HepG2 (cell line): Measurements from ENCODE around the gene EOGT. TPM values are rescaled to one million over a fixed set of nuclear protein-coding genes. Genes with fewer than 3 reads are reported as not detected.

Source experiments
- CEBPB ChIP-seq: IDR thresholded peaks from 2 replicates; pipeline ENCODE4 v1.6.1; 2011; ENCODE audit warnings: low read depth, low read length, improper control_type of control experiment, borderline replicate concordance
- ETV6 ChIP-seq: sonication (generic); formaldehyde crosslinking; conservative IDR thresholded peaks from 2 replicates; pipeline ENCODE4 v1.4.0; 2020; ENCODE audit warnings: missing genetic modification reagents
- GABPA ChIP-seq, 2 experiments: IDR thresholded peaks; 2 replicates each; pipeline ENCODE4 v1.6.1; 2011 to 2016; ENCODE audit warnings: low read depth in 2 of 2, low read length in 1 of 2, missing biosample characterization in 1 of 2, missing genetic modification characterization in 1 of 2
- HOXA3 ChIP-seq: sonication (generic); formaldehyde crosslinking; IDR thresholded peaks from 2 replicates; pipeline ENCODE4 v1.5.0; 2020; ENCODE audit warnings: missing genetic modification reagents
- MXD4 ChIP-seq: IDR thresholded peaks from 2 replicates; pipeline ENCODE4 v1.6.1; 2016; ENCODE audit warnings: mild to moderate bottlenecking, missing biosample characterization, missing genetic modification reagents
- PAF1 ChIP-seq: IDR thresholded peaks from 2 replicates; pipeline ENCODE4 v1.6.1; 2016; ENCODE audit warnings: missing genetic modification reagents, missing compliant biosample characterization
- RXRA ChIP-seq: sonication (generic); formaldehyde crosslinking; IDR thresholded peaks from 2 replicates; pipeline ENCODE4 v1.5.1; 2020; ENCODE audit warnings: missing genetic modification reagents
- SNAI1 ChIP-seq: sonication (generic); formaldehyde crosslinking; IDR thresholded peaks from 2 replicates; pipeline ENCODE4 v1.5.0; 2020; ENCODE audit warnings: mild to moderate bottlenecking, missing genetic modification reagents, borderline replicate concordance
- TGIF2 ChIP-seq: IDR thresholded peaks from 2 replicates; pipeline ENCODE4 v1.6.1; 2016; ENCODE audit warnings: control low read depth, missing compliant biosample characterization
- THYN1 ChIP-seq: sonication (generic); formaldehyde crosslinking; IDR thresholded peaks from 2 replicates; pipeline ENCODE4 v1.8.1; 2023; ENCODE audit warnings: low read depth, mild to moderate bottlenecking, moderate library complexity, missing genetic modification reagents, borderline replicate concordance
- TOPORS ChIP-seq: sonication (generic); formaldehyde crosslinking; IDR thresholded peaks from 2 replicates; pipeline ENCODE4 v1.8.0; 2023; ENCODE audit warnings: mild to moderate bottlenecking, missing genetic modification reagents
- ZNF17 ChIP-seq: sonication (generic); formaldehyde crosslinking; IDR thresholded peaks from 2 replicates; pipeline ENCODE4 v1.5.0; 2020; ENCODE audit warnings: mild to moderate bottlenecking, missing genetic modification reagents
- ZNF333 ChIP-seq: sonication (generic); formaldehyde crosslinking; IDR thresholded peaks from 2 replicates; pipeline ENCODE4 v1.4.0; 2020; ENCODE audit warnings: mild to moderate bottlenecking, missing genetic modification reagents, borderline replicate concordance
- ZNF605 ChIP-seq: sonication (generic); formaldehyde crosslinking; IDR thresholded peaks from 2 replicates; pipeline ENCODE4 v1.8.0; 2022; ENCODE audit warnings: mild to moderate bottlenecking, missing genetic modification reagents
- ZNF737 ChIP-seq: sonication (generic); formaldehyde crosslinking; IDR thresholded peaks from 2 replicates; pipeline ENCODE4 v1.5.0; 2020; ENCODE audit warnings: missing genetic modification reagents, mild to moderate bottlenecking, borderline replicate concordance
- polyA plus RNA-seq, 8 experiments: library from polyadenylated mRNA; depleted of rRNA in 3 of 8; stranded (reverse) in 7 of 8; unstranded in 1 of 8; fragments of >200 nt; fragmentation: Illumina TruSeq in 4 of 8; extraction: Trizol in 4 of 8; gene quantifications; 2 replicates each; pipeline versions ENCODE4 v1.2.1 to v1.2.3, GENCODE V29; 2011 to 2016; ENCODE audit warnings: low read depth in 4 of 8, missing spikeins in 1 of 8, mixed read lengths in 1 of 8; ENCODE audit not compliant: insufficient read depth in 1 of 8
- total RNA-seq, 5 experiments: library from RNA; depleted of rRNA; stranded (reverse); fragments of >200 nt; fragmentation: Illumina TruSeq; extraction: Trizol; gene quantifications; 2 replicates each; pipeline ENCODE4 v1.2.3, GENCODE V29; 2016; ENCODE audit warnings: low read depth in 1 of 5
- TF ChIP-seq, protein P1 (sequence below): sonication (generic); formaldehyde crosslinking; IDR thresholded peaks from 2 replicates; pipeline ENCODE4 v1.4.0; 2020; ENCODE audit warnings: missing genetic modification reagents
- TF ChIP-seq, protein P2 (sequence below): sonication (generic); formaldehyde crosslinking; IDR thresholded peaks from 2 replicates; pipeline ENCODE4 v1.9.0; 2021; ENCODE audit warnings: missing genetic modification reagents, mild to moderate bottlenecking, borderline replicate concordance
- TF ChIP-seq, protein P3 (sequence below), 2 experiments: IDR thresholded peaks; 2 replicates each; pipeline ENCODE4 v1.6.1; 2011 to 2012; ENCODE audit warnings: low read length in 2 of 2, borderline replicate concordance in 1 of 2, low read depth in 1 of 2, mild to moderate bottlenecking in 1 of 2, moderate library complexity in 1 of 2
- TF ChIP-seq, protein P4 (sequence below): sonication (generic); formaldehyde crosslinking; conservative IDR thresholded peaks from 2 replicates; pipeline ENCODE4 v1.4.0; 2020; ENCODE audit warnings: missing genetic modification reagents
- TF ChIP-seq, protein P5 (sequence below): sonication (generic); formaldehyde crosslinking; IDR thresholded peaks from 2 replicates; pipeline ENCODE4 v1.4.0; 2020; ENCODE audit warnings: mild to moderate bottlenecking, missing genetic modification reagents

Gene EOGT
- total and polyA plus RNA-seq, 2 of the 13 experiments (the other 11 are each of a cell fraction or from before 2014, with no cell fraction given) = 4.5 to 18.6 TPM

GRCh38 chr3:69013253-69014021, at the start of gene EOGT (continued):
- TF ChIP-seq CEBPB = no peak
- no peak for TF ChIP-seq THYN1 (CRISPR knock-in tag)
- peak; percentile 35; the same call in 1 of the 2 replicates for TF ChIP-seq TOPORS (CRISPR knock-in tag)
- TF ChIP-seq ETV6 = peak; percentile 77; the same call in 1 of the 2 replicates
- TF ChIP-seq, protein P1, sequence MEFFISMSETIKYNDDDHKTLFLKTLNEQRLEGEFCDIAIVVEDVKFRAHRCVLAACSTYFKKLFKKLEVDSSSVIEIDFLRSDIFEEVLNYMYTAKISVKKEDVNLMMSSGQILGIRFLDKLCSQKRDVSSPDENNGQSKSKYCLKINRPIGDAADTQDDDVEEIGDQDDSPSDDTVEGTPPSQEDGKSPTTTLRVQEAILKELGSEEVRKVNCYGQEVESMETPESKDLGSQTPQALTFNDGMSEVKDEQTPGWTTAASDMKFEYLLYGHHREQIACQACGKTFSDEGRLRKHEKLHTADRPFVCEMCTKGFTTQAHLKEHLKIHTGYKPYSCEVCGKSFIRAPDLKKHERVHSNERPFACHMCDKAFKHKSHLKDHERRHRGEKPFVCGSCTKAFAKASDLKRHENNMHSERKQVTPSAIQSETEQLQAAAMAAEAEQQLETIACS (CRISPR knock-in tag) = no peak
- TF ChIP-seq ZNF333 (CRISPR knock-in tag) = peak; percentile 85; the same call in 1 of the 2 replicates
- TF ChIP-seq MXD4 = no peak; the same call in none of the 2 replicates
- TF ChIP-seq, protein P2, sequence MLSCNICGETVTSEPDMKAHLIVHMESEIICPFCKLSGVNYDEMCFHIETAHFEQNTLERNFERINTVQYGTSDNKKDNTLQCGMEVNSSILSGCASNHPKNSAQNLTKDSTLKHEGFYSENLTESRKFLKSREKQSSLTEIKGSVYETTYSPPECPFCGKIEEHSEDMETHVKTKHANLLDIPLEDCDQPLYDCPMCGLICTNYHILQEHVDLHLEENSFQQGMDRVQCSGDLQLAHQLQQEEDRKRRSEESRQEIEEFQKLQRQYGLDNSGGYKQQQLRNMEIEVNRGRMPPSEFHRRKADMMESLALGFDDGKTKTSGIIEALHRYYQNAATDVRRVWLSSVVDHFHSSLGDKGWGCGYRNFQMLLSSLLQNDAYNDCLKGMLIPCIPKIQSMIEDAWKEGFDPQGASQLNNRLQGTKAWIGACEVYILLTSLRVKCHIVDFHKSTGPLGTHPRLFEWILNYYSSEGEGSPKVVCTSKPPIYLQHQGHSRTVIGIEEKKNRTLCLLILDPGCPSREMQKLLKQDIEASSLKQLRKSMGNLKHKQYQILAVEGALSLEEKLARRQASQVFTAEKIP = no peak
- no peak; the same call in none of the 2 replicates for TF ChIP-seq ZNF605 (CRISPR knock-in tag)
- TF ChIP-seq GABPA (IDR thresholded peaks at IDR 0.05; ENCODE audit: low read depth, low read length) = peak; percentile 37
- peak; percentile 71 for TF ChIP-seq GABPA (CRISPR knock-in tag; IDR thresholded peaks at IDR 0.05; ENCODE audit: low read depth)
- TF ChIP-seq, protein P3, sequence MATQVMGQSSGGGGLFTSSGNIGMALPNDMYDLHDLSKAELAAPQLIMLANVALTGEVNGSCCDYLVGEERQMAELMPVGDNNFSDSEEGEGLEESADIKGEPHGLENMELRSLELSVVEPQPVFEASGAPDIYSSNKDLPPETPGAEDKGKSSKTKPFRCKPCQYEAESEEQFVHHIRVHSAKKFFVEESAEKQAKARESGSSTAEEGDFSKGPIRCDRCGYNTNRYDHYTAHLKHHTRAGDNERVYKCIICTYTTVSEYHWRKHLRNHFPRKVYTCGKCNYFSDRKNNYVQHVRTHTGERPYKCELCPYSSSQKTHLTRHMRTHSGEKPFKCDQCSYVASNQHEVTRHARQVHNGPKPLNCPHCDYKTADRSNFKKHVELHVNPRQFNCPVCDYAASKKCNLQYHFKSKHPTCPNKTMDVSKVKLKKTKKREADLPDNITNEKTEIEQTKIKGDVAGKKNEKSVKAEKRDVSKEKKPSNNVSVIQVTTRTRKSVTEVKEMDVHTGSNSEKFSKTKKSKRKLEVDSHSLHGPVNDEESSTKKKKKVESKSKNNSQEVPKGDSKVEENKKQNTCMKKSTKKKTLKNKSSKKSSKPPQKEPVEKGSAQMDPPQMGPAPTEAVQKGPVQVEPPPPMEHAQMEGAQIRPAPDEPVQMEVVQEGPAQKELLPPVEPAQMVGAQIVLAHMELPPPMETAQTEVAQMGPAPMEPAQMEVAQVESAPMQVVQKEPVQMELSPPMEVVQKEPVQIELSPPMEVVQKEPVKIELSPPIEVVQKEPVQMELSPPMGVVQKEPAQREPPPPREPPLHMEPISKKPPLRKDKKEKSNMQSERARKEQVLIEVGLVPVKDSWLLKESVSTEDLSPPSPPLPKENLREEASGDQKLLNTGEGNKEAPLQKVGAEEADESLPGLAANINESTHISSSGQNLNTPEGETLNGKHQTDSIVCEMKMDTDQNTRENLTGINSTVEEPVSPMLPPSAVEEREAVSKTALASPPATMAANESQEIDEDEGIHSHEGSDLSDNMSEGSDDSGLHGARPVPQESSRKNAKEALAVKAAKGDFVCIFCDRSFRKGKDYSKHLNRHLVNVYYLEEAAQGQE (IDR thresholded peaks at IDR 0.05; ENCODE audit: borderline replicate concordance in 1 of 2, low read depth in 1 of 2, low read length in 2 of 2) = peak in 1 of 2 experiments; percentile 27; a peak in 1 of 4 replicates
- TF ChIP-seq SNAI1 (CRISPR knock-in tag) = peak; percentile 61
- TF ChIP-seq ZNF737 (CRISPR knock-in tag) = 0 out of 2 replicates have a peak, but pooled peaks have one; percentile 19
- TF ChIP-seq, protein P4, sequence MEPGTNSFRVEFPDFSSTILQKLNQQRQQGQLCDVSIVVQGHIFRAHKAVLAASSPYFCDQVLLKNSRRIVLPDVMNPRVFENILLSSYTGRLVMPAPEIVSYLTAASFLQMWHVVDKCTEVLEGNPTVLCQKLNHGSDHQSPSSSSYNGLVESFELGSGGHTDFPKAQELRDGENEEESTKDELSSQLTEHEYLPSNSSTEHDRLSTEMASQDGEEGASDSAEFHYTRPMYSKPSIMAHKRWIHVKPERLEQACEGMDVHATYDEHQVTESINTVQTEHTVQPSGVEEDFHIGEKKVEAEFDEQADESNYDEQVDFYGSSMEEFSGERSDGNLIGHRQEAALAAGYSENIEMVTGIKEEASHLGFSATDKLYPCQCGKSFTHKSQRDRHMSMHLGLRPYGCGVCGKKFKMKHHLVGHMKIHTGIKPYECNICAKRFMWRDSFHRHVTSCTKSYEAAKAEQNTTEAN (CRISPR knock-in tag) = 0 out of 2 replicates have a peak, but pooled peaks have one; percentile 63
- TF ChIP-seq, protein P5, sequence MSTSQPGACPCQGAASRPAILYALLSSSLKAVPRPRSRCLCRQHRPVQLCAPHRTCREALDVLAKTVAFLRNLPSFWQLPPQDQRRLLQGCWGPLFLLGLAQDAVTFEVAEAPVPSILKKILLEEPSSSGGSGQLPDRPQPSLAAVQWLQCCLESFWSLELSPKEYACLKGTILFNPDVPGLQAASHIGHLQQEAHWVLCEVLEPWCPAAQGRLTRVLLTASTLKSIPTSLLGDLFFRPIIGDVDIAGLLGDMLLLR (CRISPR knock-in tag) = peak; percentile 97
- TF ChIP-seq RXRA (CRISPR knock-in tag) = peak; percentile 41; the same call in 1 of the 2 replicates
- no peak for TF ChIP-seq PAF1 (CRISPR knock-in tag)
- TF ChIP-seq ZNF17 (CRISPR knock-in tag) = no peak
- peak; percentile 82 for TF ChIP-seq HOXA3 (CRISPR knock-in tag)
- TF ChIP-seq TGIF2 (CRISPR knock-in tag) = no peak
